ENCODE measurements around the gene CYSTM1.

CYSTM1 gene

DNA sequence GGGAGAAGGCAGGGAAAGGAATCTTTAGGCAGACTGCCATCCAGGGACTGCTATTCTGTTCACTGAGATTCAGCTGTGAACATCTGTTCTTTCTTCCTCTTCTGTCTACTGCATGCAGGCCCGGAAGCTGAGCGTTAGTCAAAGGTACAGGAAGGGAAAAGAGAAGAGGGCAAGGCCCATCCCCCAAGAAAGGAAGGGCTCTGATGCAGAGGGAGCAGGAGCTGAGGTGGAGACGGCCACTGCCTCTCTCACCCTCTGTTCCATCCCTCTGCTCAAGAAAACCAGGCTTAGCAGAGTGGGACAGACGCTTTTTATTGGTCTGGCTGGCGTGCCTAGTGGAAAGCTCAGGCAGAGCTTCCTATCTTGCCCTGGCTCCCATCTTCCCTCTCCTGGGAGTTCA is 70.4 kb downstream of the CYSTM1 start:
- Histone ChIP-seq H3K27ac (ENCODE audit: insufficient read depth in 1 of 2, low read depth in 1 of 2, low read length in 2 of 2, poor library complexity in 1 of 2, severe bottlenecking in 2 of 2) (no peak overlapping the region), H3K27me3 (replicated peaks in 2 of 5; ENCODE audit: control insufficient read depth in 4 of 5, insufficient read depth in 5 of 5, low read length in 4 of 5) (no peaks in the 10 kb centered on the region), H3K4me1 (ENCODE audit: control extremely low read depth in 1 of 4, control insufficient read depth in 4 of 4, insufficient read depth in 4 of 4, low read length in 3 of 4) (peaks cover 5 to 22% (median 13%) of the 10 kb centered on the region in 4 experiments), H3K4me3 (ENCODE audit: control insufficient read depth in 1 of 7, extremely low read depth in 1 of 7, insufficient read depth in 4 of 7, low read depth in 2 of 7, low read length in 6 of 7) (peak overlapping the region in 1 of 7 experiments; percentile 5), H3K9me3 (ENCODE audit: control extremely low read depth in 1 of 5, control insufficient read depth in 4 of 5, insufficient read depth in 2 of 5, low read depth in 1 of 5, low read length in 4 of 5) (no peaks in the 10 kb centered on the region), H3K36me3 (ENCODE audit: control insufficient read depth in 4 of 4, insufficient read depth in 4 of 4, low read length in 3 of 4) (peaks cover 0 to 7% (median 6%) of the 10 kb centered on the region in 4 experiments)
- CTCF ChIA-PET = interaction anchor here (0.7 to 26.3 kb wide), 16 partner anchors 10 to 389 kb away, joined by 3 to 552 read pairs (median 6); partner anchors contain the start of genes HBEGF and SLC4A9
- 50% methylated on average over 2 of the region's 5 CpGs for WGBS (ENCODE audit: insufficient coverage)
- DNase-seq = peak in 2 of 3 donors; percentile 43 to 54
- POLR2A ChIA-PET = interaction anchor here (1.4 kb wide), 1 partner anchor 110 kb away, joined by 4 read pairs; no protein-coding TSS in a partner anchor

GRCh38 chr5:140245926-140246325 is 70.9 kb downstream of the CYSTM1 start:
- POLR2A ChIA-PET = interaction anchor here (1.4 kb wide), 1 partner anchor 110 kb away, joined by 4 read pairs; no protein-coding TSS in a partner anchor

DNA sequence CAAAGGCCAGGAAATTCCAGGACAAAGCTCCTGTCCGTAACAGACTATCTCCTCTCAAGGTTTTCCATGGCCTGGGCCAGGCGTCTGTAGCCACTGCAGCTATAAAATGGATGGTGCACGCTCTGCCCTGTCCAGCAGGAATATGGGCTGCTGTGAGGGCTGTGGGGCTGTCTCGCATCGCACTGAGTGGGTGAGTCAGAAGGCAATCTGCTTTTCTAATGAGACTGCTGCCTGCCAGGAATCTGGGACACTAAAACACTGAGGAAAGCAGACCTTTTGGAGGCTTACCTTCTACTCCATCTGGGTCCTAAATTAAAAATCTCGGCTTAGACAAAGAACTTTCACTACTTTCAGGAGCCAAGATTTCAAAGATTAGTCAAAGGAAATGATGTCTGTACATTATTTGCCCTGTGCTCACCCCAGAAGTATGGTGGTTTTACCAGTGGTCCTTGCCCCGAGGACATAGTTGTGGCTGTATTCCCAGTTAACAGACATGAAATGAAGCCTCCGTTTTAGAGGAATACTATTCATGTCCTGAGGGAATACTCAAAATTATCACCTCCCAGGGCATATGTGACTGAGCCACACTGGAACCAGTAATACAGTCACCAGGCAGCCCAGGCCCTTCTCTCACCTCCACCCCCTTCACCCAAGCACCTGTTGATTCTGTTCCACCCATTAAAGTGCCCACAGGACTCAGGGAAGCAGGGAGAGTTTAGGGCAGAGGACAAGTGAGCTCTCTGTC is 71.6 kb downstream of the CYSTM1 start:
- peaks cover 5 to 34% (median 17%) of the 10 kb centered on the region in 4 experiments for H3K4me1 ChIP-seq (ENCODE audit: control extremely low read depth in 1 of 4, control insufficient read depth in 4 of 4, insufficient read depth in 4 of 4, low read length in 3 of 4)
- no peaks in the 10 kb centered on the region for H3K9me3 ChIP-seq (ENCODE audit: control extremely low read depth in 1 of 5, control insufficient read depth in 4 of 5, insufficient read depth in 2 of 5, low read depth in 1 of 5, low read length in 4 of 5)
- no peaks in the 10 kb centered on the region for H3K27me3 ChIP-seq (replicated peaks in 2 of 5; ENCODE audit: control insufficient read depth in 4 of 5, insufficient read depth in 5 of 5, low read length in 4 of 5)
- peaks cover 0 to 7% (median 6%) of the 10 kb centered on the region in 4 experiments for H3K36me3 ChIP-seq (ENCODE audit: control insufficient read depth in 4 of 4, insufficient read depth in 4 of 4, low read length in 3 of 4)
- 98% methylated on average over 8 of the region's 8 CpGs for WGBS (ENCODE audit: insufficient coverage)
- H3K27ac ChIP-seq (ENCODE audit: insufficient read depth in 1 of 2, low read depth in 1 of 2, low read length in 2 of 2, poor library complexity in 1 of 2, severe bottlenecking in 2 of 2) = no peak overlapping the region
- DNase-seq = no peak
- POLR2A ChIA-PET = interaction anchor here (0.6 to 1.4 kb wide), 3 partner anchors 51 to 447 kb away, joined by 3 to 6 read pairs (median 4); no protein-coding TSS in a partner anchor
- no peak overlapping the region for H3K4me3 ChIP-seq (ENCODE audit: control insufficient read depth in 1 of 7, extremely low read depth in 1 of 7, insufficient read depth in 4 of 7, low read depth in 2 of 7, low read length in 6 of 7)
- CTCF ChIA-PET = interaction anchor here (1.0 to 26.3 kb wide), 9 partner anchors 10 to 232 kb away, joined by 3 to 552 read pairs (median 4); partner anchors contain the start of genes HBEGF and SLC4A9

More at GRCh38 chr5:140245926-140246325, 70.9 kb downstream of the CYSTM1 start:
- Histone ChIP-seq H3K27me3 (replicated peaks in 2 of 5; ENCODE audit: control insufficient read depth in 4 of 5, insufficient read depth in 5 of 5, low read length in 4 of 5) (no peaks in the 10 kb centered on the region), H3K4me1 (ENCODE audit: control extremely low read depth in 1 of 4, control insufficient read depth in 4 of 4, insufficient read depth in 4 of 4, low read length in 3 of 4) (peaks cover 5 to 28% (median 13%) of the 10 kb centered on the region in 4 experiments), H3K27ac (ENCODE audit: insufficient read depth in 1 of 2, low read depth in 1 of 2, low read length in 2 of 2, poor library complexity in 1 of 2, severe bottlenecking in 2 of 2) (no peak overlapping the region), H3K36me3 (ENCODE audit: control insufficient read depth in 4 of 4, insufficient read depth in 4 of 4, low read length in 3 of 4) (peaks cover 0 to 7% (median 6%) of the 10 kb centered on the region in 4 experiments), H3K9me3 (ENCODE audit: control extremely low read depth in 1 of 5, control insufficient read depth in 4 of 5, insufficient read depth in 2 of 5, low read depth in 1 of 5, low read length in 4 of 5) (no peaks in the 10 kb centered on the region), H3K4me3 (ENCODE audit: control insufficient read depth in 1 of 7, extremely low read depth in 1 of 7, insufficient read depth in 4 of 7, low read depth in 2 of 7, low read length in 6 of 7) (no peak overlapping the region)
- 100% methylated on average over 5 of the region's 7 CpGs for WGBS (ENCODE audit: insufficient coverage)
- DNase-seq = no peak
- CTCF ChIA-PET = interaction anchor here (0.7 to 26.3 kb wide), 10 partner anchors 10 to 389 kb away, joined by 3 to 552 read pairs (median 4); partner anchors contain the start of genes HBEGF and SLC4A9

DNA sequence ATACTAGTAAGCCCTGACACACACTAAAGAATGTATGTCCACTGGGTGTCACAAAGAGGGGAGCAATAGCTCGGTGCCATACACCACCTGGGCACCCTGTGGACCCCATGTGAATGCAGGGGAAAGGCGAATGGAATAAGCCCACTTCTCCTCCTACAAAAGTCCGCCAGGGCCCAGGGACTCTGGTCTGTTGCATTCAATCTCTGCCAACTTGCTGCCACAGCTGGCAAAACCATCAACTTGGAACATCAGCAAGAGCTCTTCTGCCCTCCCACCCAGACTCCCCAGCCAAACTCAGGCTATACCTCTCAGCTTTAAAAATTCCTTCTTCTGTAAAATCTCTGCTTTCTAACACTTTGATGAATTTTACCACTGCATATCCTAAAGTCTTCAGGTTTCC is 73.4 kb downstream of the CYSTM1 start:
- ChIA-PET CTCF (interaction anchor here (1.8 to 26.3 kb wide), 4 partner anchors 8 to 111 kb away, joined by 4 to 552 read pairs (median 8); partner anchors contain the start of gene HBEGF), POLR2A (no interaction called here)
- H3K4me3 ChIP-seq (ENCODE audit: control insufficient read depth in 1 of 7, extremely low read depth in 1 of 7, insufficient read depth in 4 of 7, low read depth in 2 of 7, low read length in 6 of 7) = no peak overlapping the region
- no peak for DNase-seq
- H3K4me1 ChIP-seq (ENCODE audit: control extremely low read depth in 1 of 4, control insufficient read depth in 4 of 4, insufficient read depth in 4 of 4, low read length in 3 of 4) = peaks cover 9 to 49% (median 25%) of the 10 kb centered on the region in 4 experiments
- no peaks in the 10 kb centered on the region for H3K9me3 ChIP-seq (ENCODE audit: control extremely low read depth in 1 of 5, control insufficient read depth in 4 of 5, insufficient read depth in 2 of 5, low read depth in 1 of 5, low read length in 4 of 5)
- no peaks in the 10 kb centered on the region for H3K27me3 ChIP-seq (replicated peaks in 2 of 5; ENCODE audit: control insufficient read depth in 4 of 5, insufficient read depth in 5 of 5, low read length in 4 of 5)
- H3K36me3 ChIP-seq (ENCODE audit: control insufficient read depth in 4 of 4, insufficient read depth in 4 of 4, low read length in 3 of 4) = peaks cover 0 to 3% (median 2%) of the 10 kb centered on the region in 4 experiments
- no peak overlapping the region for H3K27ac ChIP-seq (ENCODE audit: insufficient read depth in 1 of 2, low read depth in 1 of 2, low read length in 2 of 2, poor library complexity in 1 of 2, severe bottlenecking in 2 of 2)
- 50% methylated on average over 2 of the region's 3 CpGs for WGBS (ENCODE audit: insufficient coverage)

DNA sequence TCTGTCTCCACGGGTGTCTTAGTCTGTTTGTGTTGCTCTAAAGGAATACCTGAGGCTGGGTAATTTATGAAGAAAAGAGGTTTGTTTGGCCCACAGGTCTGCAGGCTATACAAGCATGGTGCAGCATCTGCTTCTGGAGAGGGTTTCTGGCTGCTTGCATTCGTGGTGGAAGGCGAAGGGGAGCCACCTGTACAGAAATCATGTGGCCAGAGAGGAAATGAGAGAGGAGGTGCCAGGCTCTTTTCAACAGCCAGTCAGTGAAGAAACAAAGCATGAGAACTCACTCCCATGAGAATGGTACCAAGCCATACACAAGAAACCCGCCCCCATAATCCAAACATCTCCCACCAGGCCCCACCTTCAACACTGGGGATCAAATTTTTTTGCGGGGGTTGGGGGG is 74.5 kb downstream of the CYSTM1 start:
- ChIA-PET POLR2A (no interaction called here), CTCF (interaction anchor here (1.8 to 26.3 kb wide), 3 partner anchors 9 to 109 kb away, joined by 4 to 552 read pairs (median 7); partner anchors contain the start of gene HBEGF)
- peaks cover 0 to 3% (median 1%) of the 10 kb centered on the region in 4 experiments for H3K36me3 ChIP-seq (ENCODE audit: control insufficient read depth in 4 of 4, insufficient read depth in 4 of 4, low read length in 3 of 4)
- no peak overlapping the region for H3K27ac ChIP-seq (ENCODE audit: insufficient read depth in 1 of 2, low read depth in 1 of 2, low read length in 2 of 2, poor library complexity in 1 of 2, severe bottlenecking in 2 of 2)
- no peaks in the 10 kb centered on the region for H3K9me3 ChIP-seq (ENCODE audit: control extremely low read depth in 1 of 5, control insufficient read depth in 4 of 5, insufficient read depth in 2 of 5, low read depth in 1 of 5, low read length in 4 of 5)
- H3K4me3 ChIP-seq (ENCODE audit: control insufficient read depth in 1 of 7, extremely low read depth in 1 of 7, insufficient read depth in 4 of 7, low read depth in 2 of 7, low read length in 6 of 7) = no peak overlapping the region
- no peak for DNase-seq
- 100% methylated on average over 1 of the region's 5 CpGs for WGBS (ENCODE audit: insufficient coverage)
- no peaks in the 10 kb centered on the region for H3K27me3 ChIP-seq (replicated peaks in 2 of 5; ENCODE audit: control insufficient read depth in 4 of 5, insufficient read depth in 5 of 5, low read length in 4 of 5)
- H3K4me1 ChIP-seq (ENCODE audit: control extremely low read depth in 1 of 4, control insufficient read depth in 4 of 4, insufficient read depth in 4 of 4, low read length in 3 of 4) = peaks cover 9 to 48% (median 25%) of the 10 kb centered on the region in 4 experiments

GRCh38 chr5:140250386-140250785 is 75.4 kb downstream of the CYSTM1 start:
- no peak for DNase-seq
- peaks cover 4 to 40% (median 16%) of the 10 kb centered on the region in 4 experiments for H3K4me1 ChIP-seq (ENCODE audit: control extremely low read depth in 1 of 4, control insufficient read depth in 4 of 4, insufficient read depth in 4 of 4, low read length in 3 of 4)
- WGBS (ENCODE audit: insufficient coverage) = 94% methylated on average over 5 of the region's 6 CpGs
- no peaks in the 10 kb centered on the region for H3K27me3 ChIP-seq (replicated peaks in 2 of 5; ENCODE audit: control insufficient read depth in 4 of 5, insufficient read depth in 5 of 5, low read length in 4 of 5)
- CTCF ChIA-PET = interaction anchor here (1.2 to 26.3 kb wide), 5 partner anchors 12 to 108 kb away, joined by 3 to 552 read pairs (median 5); partner anchors contain the start of gene HBEGF
- H3K4me3 ChIP-seq (ENCODE audit: control insufficient read depth in 1 of 7, extremely low read depth in 1 of 7, insufficient read depth in 4 of 7, low read depth in 2 of 7, low read length in 6 of 7) = no peak overlapping the region
- H3K27ac ChIP-seq (ENCODE audit: insufficient read depth in 1 of 2, low read depth in 1 of 2, low read length in 2 of 2, poor library complexity in 1 of 2, severe bottlenecking in 2 of 2) = no peak overlapping the region
- no peaks in the 10 kb centered on the region for H3K9me3 ChIP-seq (ENCODE audit: control extremely low read depth in 1 of 5, control insufficient read depth in 4 of 5, insufficient read depth in 2 of 5, low read depth in 1 of 5, low read length in 4 of 5)
- no peaks in the 10 kb centered on the region for H3K36me3 ChIP-seq (ENCODE audit: control insufficient read depth in 4 of 4, insufficient read depth in 4 of 4, low read length in 3 of 4)
- POLR2A ChIA-PET = no interaction called here

Measured in common myeloid progenitor, CD34-positive (primary cell).